GF-D8 (cell line): ENCODE data around the gene WDR46.

Source experiments
- DNase-seq: peaks from one replicate; lab custom pipeline; 2025; lab: John Stamatoyannopoulos, UW

WDR46 gene

DNA sequence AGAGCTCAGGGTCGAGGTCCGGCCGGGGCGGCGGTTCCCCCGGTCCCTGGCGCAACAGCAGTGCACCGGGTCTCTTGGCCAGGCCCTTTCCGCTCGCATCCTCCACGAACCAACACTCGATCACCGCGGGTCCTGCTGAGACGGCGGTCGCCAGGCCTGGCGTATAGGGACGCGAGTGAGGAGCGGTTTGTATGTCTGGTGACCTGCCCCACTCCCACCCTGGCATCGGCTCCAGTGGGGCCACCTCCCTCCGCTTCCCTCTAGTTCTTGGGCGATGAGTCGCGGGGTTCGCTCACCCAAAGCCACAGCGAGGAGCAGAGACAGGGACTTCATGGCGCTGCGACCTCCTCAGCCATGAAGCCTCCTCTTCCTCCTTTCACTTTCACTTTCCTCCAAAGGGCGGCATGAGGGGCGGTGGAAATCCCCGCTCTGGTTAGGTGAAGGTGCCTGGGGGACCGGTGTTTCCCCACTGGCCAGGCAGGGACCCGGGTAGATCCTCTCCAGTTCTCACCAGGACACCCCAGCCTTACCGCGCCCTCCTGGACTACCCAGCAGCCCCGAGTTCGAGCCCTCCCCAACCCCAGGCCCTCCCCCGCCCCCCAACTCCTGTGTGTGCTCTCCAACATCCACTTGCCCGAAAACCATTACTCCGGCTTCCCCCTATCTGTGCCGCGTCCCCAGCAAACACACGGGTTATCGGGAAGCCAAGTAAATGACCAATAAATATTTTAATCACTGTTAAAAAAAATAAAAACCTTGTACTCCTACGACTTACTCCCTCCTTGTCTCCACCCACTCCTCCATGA lies 24.9 kb upstream of the WDR46 start, which contains the start of gene TAPBP:
Gene TAPBP (minus strand): TSS at position 370 of the 806 bp plus-strand sequence. CDS start 37 bp downstream, at position 333.
- peak; percentile 44 for DNase-seq

DNA sequence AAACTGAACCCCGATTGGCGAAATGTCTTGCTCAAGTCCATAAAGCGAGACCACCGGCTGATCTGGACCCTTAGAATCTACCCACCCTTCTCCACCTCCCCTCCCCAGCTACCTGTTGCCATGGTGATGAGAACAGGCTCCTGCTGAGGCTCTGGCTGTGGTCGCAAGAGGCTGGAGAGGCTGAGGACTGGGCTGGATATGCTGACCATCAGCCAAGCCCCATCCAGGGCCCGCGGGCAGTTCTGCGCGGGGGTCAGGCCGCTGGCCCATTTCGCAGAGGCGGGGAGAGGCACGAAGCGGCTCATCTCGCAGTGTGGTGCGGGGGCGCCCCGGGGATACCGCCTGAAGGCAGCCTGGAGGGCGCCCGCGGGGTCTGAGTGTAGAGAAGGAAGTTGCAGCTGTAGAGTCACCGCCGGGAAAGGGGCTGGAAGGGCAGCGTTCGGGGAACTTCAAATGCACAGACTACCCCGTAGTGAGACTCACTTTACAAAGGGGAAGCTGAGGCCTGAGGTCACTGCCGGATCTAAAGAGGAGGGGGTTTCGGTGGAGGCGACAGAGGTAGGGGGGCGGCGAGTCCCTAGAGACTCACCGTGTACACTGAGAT lies 24.2 kb upstream of the WDR46 start:
- peak; percentile 44 for DNase-seq

DNA sequence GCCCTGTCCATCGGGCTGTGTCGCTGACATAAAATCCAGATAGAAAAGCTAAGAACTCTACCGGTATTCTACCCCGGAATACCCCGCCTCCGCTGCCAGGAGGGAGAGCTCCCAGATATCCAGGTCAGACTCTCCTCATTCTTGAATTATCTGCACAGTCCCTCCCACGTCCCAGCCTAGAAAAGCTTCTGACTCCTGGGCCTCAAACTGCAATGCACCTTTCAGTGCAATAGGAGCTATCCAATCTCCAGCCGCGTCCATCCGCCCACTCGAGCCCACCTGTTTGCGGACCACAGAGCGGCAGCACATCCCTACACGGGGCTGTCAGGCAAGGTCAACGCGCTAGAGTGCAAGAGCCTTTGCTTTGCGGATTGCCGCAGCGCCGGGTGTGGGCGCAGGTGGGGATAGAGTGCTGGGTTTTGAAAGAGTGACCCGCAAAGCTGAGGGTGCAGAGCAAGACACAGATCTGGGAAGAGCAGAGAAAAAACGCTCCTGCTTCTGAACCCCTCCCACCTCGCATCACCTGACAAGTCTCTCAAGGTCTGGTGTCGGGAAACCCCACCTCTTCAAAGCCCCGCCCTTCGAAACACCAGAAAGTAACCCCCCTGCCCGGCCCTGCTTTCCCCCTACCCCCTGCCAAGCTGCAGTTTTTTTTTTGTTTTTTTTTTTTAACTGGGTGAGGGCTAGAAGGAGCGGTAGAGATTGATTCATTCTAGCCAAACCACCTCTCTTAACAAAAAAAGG lies 23.5 kb upstream of the WDR46 start:
- DNase-seq = peak; percentile 39

DNA sequence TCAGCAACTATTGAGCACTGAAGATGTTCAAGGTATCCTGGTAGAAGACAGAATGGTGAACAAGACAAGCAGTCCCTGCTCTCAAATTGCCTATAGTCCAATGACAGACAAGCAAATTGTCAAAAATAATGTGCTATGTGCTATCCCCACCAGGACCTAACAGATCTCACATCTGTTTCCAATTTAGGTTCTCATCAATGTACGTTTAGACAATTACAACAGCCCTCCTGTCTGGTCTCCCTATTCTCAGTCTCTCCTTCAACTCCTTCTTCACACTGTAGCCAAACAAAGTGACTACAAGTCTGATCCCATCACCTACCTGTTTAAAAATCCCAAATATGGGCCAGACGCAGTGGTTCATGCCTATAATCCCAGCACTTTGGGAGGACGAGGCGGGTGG lies 17.3 kb upstream of the WDR46 start:
- no peak for DNase-seq

- no peak for DNase-seq
Measured at GRCh38 chr6:33305052-33305451, 16.0 kb upstream of the WDR46 start.

DNA sequence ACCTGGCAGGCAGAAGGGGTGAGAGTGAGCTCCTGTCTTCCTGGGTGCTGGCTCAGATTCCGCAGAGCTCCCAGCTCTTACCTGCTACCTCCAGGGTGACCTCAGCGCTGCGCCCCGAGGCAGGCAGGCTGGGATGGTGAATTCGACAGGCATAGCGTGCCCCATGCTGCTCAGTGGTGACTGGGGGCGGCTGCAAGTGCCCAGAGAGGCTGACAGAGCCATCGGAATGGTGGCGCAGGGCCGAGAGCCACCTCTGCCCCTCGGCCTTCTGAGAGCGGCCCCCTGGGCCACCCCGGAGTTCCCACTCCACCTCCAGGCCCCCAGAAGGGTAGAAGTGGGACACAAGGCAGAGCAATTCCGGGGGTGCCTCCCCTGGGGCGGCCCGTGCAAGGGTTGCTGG lies 15.2 kb upstream of the WDR46 start:
- no peak for DNase-seq

DNA sequence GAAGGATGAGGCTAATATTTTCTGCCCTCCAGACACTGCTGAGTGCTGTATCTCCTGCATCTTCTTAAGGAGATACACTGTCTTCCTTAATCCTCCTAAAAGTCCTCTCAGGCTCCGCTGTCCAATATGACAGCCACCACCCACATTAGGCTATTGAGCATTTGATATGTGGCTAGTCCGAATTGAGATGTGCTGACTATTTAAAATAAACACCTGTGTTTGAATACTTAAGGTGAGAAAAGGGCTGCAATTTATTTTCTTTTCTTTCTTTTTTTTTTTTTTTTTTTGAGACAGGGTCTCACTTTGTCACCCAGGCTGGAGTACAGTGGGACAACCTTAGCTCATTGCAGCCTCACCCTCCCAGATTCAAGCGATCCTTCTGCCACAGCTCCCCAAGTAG lies 12.8 kb upstream of the WDR46 start:
- DNase-seq = no peak

- peak; percentile 86 for DNase-seq
Measured at GRCh38 chr6:33299237-33299944, 10.4 kb upstream of the WDR46 start.

DNA sequence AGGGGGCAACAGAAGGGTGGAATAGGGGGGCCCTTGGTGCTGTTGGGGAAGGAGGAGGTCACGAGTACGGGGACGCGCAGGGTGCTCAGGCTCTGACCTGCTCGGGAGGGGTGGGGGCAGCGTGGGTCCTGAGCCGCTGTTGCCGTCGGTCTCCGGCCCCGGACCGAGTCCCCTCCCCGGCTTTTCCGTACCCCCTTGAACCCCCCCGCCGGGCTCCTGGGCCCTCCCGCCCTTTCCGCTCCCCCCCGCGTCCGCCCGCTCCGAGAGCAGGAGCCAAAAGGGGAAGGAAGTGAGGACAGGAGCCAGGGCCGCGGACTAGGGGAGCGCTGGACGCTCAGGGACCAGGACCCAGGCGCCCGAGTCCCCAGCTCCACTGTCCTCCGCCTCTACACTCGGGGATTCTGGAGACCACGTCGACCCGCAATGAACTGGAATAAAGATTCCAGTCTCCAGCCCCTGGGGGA lies 9.8 kb upstream of the WDR46 start, which contains the start of gene RGL2:
Gene RGL2 (minus strand): TSS at position 170 of the 464 bp plus-strand sequence. CDS start 332 bp downstream, outside the sequence.
- peak; percentile 77 for DNase-seq

GRCh38 chr6:33297956-33298772 lies 9.1 kb upstream of the WDR46 start:
- peak; percentile 35 for DNase-seq

- DNase-seq = no peak
Measured at GRCh38 chr6:33297406-33297955, 8.4 kb upstream of the WDR46 start.

- no peak for DNase-seq
Measured at GRCh38 chr6:33296797-33297405, 7.9 kb upstream of the WDR46 start.

- DNase-seq = no peak
Measured at GRCh38 chr6:33295621-33296369, 6.8 kb upstream of the WDR46 start.

DNA sequence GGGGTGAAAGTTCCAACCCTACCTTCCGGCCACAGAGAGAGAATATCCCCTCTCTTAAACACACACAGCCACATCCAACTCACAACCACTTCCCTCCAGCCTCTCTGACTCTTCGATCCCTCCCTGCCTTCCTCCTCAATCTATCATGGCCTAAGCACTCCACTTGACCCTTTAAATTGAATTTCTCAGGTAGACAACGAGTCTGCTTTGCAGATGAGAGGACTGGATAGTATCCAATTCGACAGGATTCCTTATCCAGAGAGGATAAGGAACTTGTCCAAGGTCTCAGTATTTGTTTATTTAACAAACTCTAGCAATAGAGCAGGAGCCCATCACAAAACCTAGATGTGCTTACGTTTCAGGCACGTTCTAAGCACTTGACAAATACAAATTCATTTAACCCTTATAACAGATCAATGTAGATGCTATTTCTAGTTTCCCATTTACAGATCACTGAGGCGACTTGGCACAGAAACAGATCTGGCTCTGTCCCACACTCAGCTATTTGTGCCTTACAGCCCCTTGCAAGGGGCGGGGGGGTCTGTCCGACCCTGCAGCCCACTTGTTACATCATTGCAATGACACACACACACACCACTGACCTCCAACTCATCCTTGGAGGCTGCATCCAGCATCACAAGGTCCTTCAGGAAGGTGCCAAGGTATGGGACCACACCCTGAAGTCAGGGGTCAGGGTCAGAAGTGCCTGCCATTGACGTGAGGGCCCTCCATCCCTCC lies 5.2 kb upstream of the WDR46 start:
- DNase-seq = no peak

DNA sequence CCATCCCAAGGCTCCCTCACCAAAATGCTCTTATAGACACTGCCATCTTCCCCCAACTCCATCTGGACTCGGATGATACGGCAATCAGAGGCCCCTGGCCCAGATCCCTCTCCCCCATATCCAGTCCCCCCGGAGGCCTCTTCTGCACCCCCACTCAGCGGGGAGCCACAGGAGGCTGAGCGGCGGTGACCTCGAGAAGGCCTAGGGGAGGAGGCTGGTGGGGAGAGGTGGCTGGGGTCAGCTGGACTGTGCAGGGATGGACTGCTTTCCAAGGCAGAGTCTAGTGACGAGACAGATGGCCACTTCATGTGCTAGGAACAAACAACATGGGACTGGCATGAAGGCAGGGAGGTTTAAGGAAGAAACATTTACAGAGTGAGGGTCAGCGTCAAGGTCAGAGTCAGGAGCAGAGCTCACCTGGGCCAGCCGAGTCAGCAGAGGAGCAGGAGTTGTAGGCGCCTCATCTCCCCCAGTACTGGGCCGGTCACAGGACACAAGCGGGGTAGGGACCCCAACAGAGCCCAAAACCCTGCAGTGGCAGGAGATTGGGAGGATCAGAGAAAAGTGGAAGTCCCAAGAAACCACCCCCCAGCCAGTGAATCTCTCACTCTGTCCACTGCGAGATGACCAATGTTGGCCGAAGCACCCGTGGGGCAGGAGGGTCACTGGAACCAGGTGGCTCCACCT lies 4.1 kb upstream of the WDR46 start:
- DNase-seq = no peak

GRCh38 chr6:33290459-33290858 lies 1.4 kb upstream of the WDR46 start:
- DNase-seq = no peak

DNA sequence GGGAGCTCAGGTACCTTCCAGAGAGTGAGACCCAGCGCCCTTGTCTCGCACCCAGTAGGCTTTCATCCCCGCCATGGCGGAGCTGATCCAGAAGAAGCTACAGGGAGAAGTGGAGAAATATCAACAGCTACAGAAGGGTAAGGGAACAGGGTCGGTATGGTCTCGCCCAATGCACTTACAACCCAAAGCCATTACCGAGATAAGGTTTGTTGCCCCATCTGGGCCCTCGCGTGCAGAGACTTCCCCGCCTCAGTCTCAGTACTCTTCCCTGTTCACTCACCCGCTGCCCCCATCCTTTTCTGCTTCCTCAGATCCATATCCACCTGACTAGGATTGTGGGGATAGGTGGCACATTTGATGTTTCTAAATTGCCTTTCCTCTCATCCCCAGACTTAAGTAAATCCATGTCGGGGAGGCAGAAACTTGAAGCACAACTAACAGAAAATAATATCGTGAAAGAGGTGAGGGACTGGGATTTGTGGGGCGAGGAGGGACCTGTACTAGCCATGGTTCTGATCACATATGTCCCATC lies 811 bp upstream of the WDR46 start:
- DNase-seq = no peak
